A549 (cell line): ENCODE results near the gene RPLP2. TPM values are rescaled to one million over a fixed set of nuclear protein-coding genes. Genes with fewer than 3 reads are reported as not detected.

Experiments
- ATAC-seq, 2 experiments: fragments of 200-7000 bp in 1 of 2; fragments of >200 bp in 1 of 2; cut with Nextera tagmentation in 1 of 2; cut with Tn5 transposase in 1 of 2; 3 replicates each; pipeline versions ENCODE4 v1.8.0 to v1.9.1; 2018 to 2020; ENCODE audit warnings: mild to moderate bottlenecking in 1 of 2, moderate library complexity in 1 of 2
- CTCF ChIA-PET: fragments of 300-600 bp; sonication (Branson Sonifier 250); formaldehyde crosslinking; extraction: SDS; loops from one replicate; lab custom pipeline; 2021; ENCODE audit warnings: antibody characterized with exemption, inconsistent platforms; lab: Yijun Ruan, JAX
- POLR2A ChIA-PET: fragments of 350-600 bp; formaldehyde crosslinking; extraction: SDS; loops from one replicate; lab custom pipeline; 2021; ENCODE audit warnings: antibody characterized with exemption, inconsistent platforms; lab: Yijun Ruan, JAX
- DNase-seq, 2 experiments: peaks; one replicate each; pipeline versions ENCODE4 v3.0.0 to v3.0.0-alpha.2; 2011 to 2016; ENCODE audit warnings: low read depth in 1 of 2, low spot score in 1 of 2
- FAIRE-seq: peaks from 2 replicates; lab custom pipeline; 2011; peaks lifted over from hg19 to GRCh38; lab: Jason Lieb, UNC
- H3K27ac ChIP-seq, 2 experiments: fragments of >200 bp; sonication (Bioruptor Twin); formaldehyde crosslinking; 3 replicates each; pipeline ENCODE4 v1.5.1; 2016 to 2017
- H3K4me1 ChIP-seq: fragments of >200 bp; sonication (Bioruptor Twin); formaldehyde crosslinking; 3 replicates; pipeline ENCODE4 v1.6.1; 2016
- H3K4me2 ChIP-seq: fragments of >200 bp; sonication (Bioruptor Twin); formaldehyde crosslinking; 3 replicates; pipeline ENCODE4 v1.6.1; 2016
- H3K4me3 ChIP-seq: fragments of >200 bp; sonication (Bioruptor Twin); formaldehyde crosslinking; 3 replicates; pipeline ENCODE4 v1.5.1; 2016
- H3K9me3 ChIP-seq: fragments of >200 bp; sonication (Bioruptor Twin); formaldehyde crosslinking; 3 replicates; pipeline ENCODE4 v1.6.1; 2016
- ATOH8 ChIP-seq: fragments of 250-450 bp; sonication (Bioruptor Pico); IDR thresholded peaks from 2 replicates; pipeline ENCODE4 v1.5.0; 2020; ENCODE audit warnings: low read depth, mild to moderate bottlenecking, moderate library complexity
- BHLHE40 ChIP-seq: IDR thresholded peaks from 2 replicates; pipeline ENCODE4 v1.6.1; 2012; ENCODE audit warnings: low read depth, low read length, inconsistent platforms
- CHD2 ChIP-seq: fragments of 150-350 bp; IDR thresholded peaks from 2 replicates; pipeline ENCODE4 v1.6.1; 2014; ENCODE audit warnings: low read length; ENCODE audit not compliant: partially characterized antibody
- FOSB ChIP-seq: fragments of 250-450 bp; sonication (Bioruptor Pico); IDR thresholded peaks from 2 replicates; pipeline ENCODE4 v1.5.0; 2020; ENCODE audit warnings: mild to moderate bottlenecking, moderate library complexity
- FOSL2 ChIP-seq, 2 experiments: fragments of 450-650 bp in 1 of 2; fragments of >200 bp in 1 of 2; sonication (Bioruptor Twin) in 1 of 2; formaldehyde crosslinking; IDR thresholded peaks; 2 replicates each; pipeline versions ENCODE4 v1.5.0 to v1.6.1; 2016 to 2020; ENCODE audit warnings: mild to moderate bottlenecking in 1 of 2, moderate library complexity in 1 of 2
- GATA3 ChIP-seq: IDR thresholded peaks from 2 replicates; pipeline ENCODE4 v1.6.1; 2012; ENCODE audit warnings: borderline replicate concordance
- HOXA7 ChIP-seq: fragments of 250-450 bp; sonication (Bioruptor Pico); IDR thresholded peaks from 2 replicates; pipeline ENCODE4 v1.5.0; 2020; ENCODE audit warnings: mild to moderate bottlenecking, moderate library complexity
- HOXB13 ChIP-seq: fragments of 250-450 bp; sonication (Bioruptor Pico); IDR thresholded peaks from 2 replicates; pipeline ENCODE4 v1.5.0; 2020; ENCODE audit warnings: low read depth, mild to moderate bottlenecking, moderate library complexity
- MYC ChIP-seq: IDR thresholded peaks from 2 replicates; pipeline ENCODE4 v1.6.1; 2012; ENCODE audit warnings: mild to moderate bottlenecking, inconsistent platforms, low read length, improper control_type of control experiment, borderline replicate concordance
- NFE2L2 ChIP-seq: fragments of 150-350 bp; conservative IDR thresholded peaks from 2 replicates; pipeline ENCODE4 v1.6.1; 2014; ENCODE audit warnings: low read length
- POLR2A ChIP-seq: IDR thresholded peaks from 2 replicates; pipeline ENCODE4 v1.6.1; 2012; ENCODE audit warnings: mild to moderate bottlenecking, low read length
- POLR2AphosphoS2 ChIP-seq: conservative IDR thresholded peaks from 2 replicates; pipeline ENCODE4 v1.6.1; 2012; ENCODE audit warnings: low read length, improper control_type of control experiment, inconsistent platforms
- RARB ChIP-seq: fragments of 250-450 bp; sonication (Bioruptor Pico); IDR thresholded peaks from 2 replicates; pipeline ENCODE4 v1.8.0; 2021; ENCODE audit warnings: mild to moderate bottlenecking, moderate library complexity
- RCOR1 ChIP-seq: fragments of 150-350 bp; IDR thresholded peaks from 2 replicates; pipeline ENCODE4 v1.6.1; 2014; ENCODE audit warnings: antibody characterized with exemption, low read length, low read depth
- REST ChIP-seq: fragments of 200-600 bp; sonication (generic); IDR thresholded peaks from 2 replicates; pipeline ENCODE4 v1.6.1; 2016; ENCODE audit warnings: antibody characterized with exemption, mild to moderate bottlenecking, moderate library complexity
- SMC3 ChIP-seq: fragments of >200 bp; sonication (Bioruptor Twin); formaldehyde crosslinking; IDR thresholded peaks from 3 replicates; pipeline ENCODE4 v1.6.1; 2018; ENCODE audit warnings: inconsistent platforms
- SREBF2 ChIP-seq: fragments of 450-650 bp; IDR thresholded peaks from 2 replicates; pipeline ENCODE4 v1.6.1; 2014; ENCODE audit warnings: mild to moderate bottlenecking, moderate library complexity
- TFCP2L1 ChIP-seq: fragments of 250-450 bp; sonication (Bioruptor Pico); IDR thresholded peaks from 2 replicates; pipeline ENCODE4 v1.5.0; 2021; ENCODE audit warnings: mild to moderate bottlenecking
- TP53 ChIP-seq: fragments of 250-450 bp; sonication (Bioruptor Pico); IDR thresholded peaks from 2 replicates; pipeline ENCODE4 v1.5.0; 2021; ENCODE audit warnings: mild to moderate bottlenecking, moderate library complexity
- ZC3H11A ChIP-seq: fragments of 450-650 bp; IDR thresholded peaks from 2 replicates; pipeline ENCODE4 v1.6.1; 2014; ENCODE audit warnings: antibody characterized with exemption, mild to moderate bottlenecking
- ZSCAN20 ChIP-seq: fragments of 250-450 bp; sonication (Bioruptor Pico); IDR thresholded peaks from 2 replicates; pipeline ENCODE4 v1.8.0; 2022; ENCODE audit warnings: mild to moderate bottlenecking, moderate library complexity
- WGBS: methylation state at CpG from one replicate; pipeline ENCODE4 v1.1.6; 2017; ENCODE audit errors: missing lambda C conversion rate; 5-methylcytosine and 5-hydroxymethylcytosine counted together
- polyA plus RNA-seq, 4 experiments: library from polyadenylated mRNA; depleted of rRNA in 3 of 4; stranded (reverse); fragments of >200 nt; fragmentation: RNase III in 1 of 4; extraction: RNeasy Plus Mini Kit Qiagen cat#74134 plus additional on column Dnase treatment in 1 of 4; gene quantifications; 2 replicates in 3 of 4; 3 replicates in 1 of 4; pipeline ENCODE4 v1.2.3, GENCODE V29; 2011 to 2017
- TF ChIP-seq, protein P1 (sequence below): fragments of >200 bp; sonication (Bioruptor Twin); formaldehyde crosslinking; IDR thresholded peaks from 3 replicates; pipeline ENCODE4 v1.5.1; 2016
- TF ChIP-seq, protein P2 (sequence below): fragments of >200 bp; sonication (Bioruptor Twin); formaldehyde crosslinking; IDR thresholded peaks from 2 replicates; pipeline ENCODE4 v1.6.1; 2016
- TF ChIP-seq, protein P3 (sequence below): IDR thresholded peaks from 2 replicates; pipeline ENCODE4 v1.6.1; 2012
- TF ChIP-seq, protein P4 (sequence below): IDR thresholded peaks from 2 replicates; pipeline ENCODE4 v1.6.1; 2012

Gene RPLP2
- polyA plus RNA-seq, 2 of the 4 experiments (the other 2 are of a cell fraction) = 1,493 to 2,508 TPM

- TF ChIP-seq, protein P1, sequence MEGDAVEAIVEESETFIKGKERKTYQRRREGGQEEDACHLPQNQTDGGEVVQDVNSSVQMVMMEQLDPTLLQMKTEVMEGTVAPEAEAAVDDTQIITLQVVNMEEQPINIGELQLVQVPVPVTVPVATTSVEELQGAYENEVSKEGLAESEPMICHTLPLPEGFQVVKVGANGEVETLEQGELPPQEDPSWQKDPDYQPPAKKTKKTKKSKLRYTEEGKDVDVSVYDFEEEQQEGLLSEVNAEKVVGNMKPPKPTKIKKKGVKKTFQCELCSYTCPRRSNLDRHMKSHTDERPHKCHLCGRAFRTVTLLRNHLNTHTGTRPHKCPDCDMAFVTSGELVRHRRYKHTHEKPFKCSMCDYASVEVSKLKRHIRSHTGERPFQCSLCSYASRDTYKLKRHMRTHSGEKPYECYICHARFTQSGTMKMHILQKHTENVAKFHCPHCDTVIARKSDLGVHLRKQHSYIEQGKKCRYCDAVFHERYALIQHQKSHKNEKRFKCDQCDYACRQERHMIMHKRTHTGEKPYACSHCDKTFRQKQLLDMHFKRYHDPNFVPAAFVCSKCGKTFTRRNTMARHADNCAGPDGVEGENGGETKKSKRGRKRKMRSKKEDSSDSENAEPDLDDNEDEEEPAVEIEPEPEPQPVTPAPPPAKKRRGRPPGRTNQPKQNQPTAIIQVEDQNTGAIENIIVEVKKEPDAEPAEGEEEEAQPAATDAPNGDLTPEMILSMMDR = peak; percentile 45; the same call in 2 of the 3 replicates
- no peak for TF ChIP-seq ZSCAN20 (CRISPR knock-in tag)
- no peak for TF ChIP-seq GATA3
Measured at GRCh38 chr11:839875-840617, 30.3 kb downstream of the RPLP2 start (continued).

DNA sequence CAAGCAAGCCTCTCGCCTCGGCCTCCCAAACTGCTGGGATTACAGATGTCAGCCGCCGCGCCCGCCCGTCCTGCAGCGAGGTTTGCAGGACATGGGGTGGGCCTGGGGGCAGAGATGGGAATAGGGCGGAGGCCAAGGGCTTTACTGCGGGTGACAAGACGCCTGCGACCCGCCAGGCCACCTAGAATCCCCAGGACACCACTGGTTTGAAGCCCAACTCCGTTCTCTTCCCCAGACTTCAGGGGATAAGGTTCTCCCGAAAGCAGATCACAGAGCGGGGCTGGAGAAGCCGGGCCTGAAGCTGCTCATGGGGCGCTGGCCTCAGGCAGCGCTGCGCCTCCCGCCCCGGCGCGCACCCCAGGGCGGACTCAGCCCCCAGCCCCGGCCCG is 32.2 kb downstream of the RPLP2 start:
- no peak for ATAC-seq
- WGBS = 4% methylated on average over 21 of the region's 27 CpGs
- no peak for DNase-seq

DNA sequence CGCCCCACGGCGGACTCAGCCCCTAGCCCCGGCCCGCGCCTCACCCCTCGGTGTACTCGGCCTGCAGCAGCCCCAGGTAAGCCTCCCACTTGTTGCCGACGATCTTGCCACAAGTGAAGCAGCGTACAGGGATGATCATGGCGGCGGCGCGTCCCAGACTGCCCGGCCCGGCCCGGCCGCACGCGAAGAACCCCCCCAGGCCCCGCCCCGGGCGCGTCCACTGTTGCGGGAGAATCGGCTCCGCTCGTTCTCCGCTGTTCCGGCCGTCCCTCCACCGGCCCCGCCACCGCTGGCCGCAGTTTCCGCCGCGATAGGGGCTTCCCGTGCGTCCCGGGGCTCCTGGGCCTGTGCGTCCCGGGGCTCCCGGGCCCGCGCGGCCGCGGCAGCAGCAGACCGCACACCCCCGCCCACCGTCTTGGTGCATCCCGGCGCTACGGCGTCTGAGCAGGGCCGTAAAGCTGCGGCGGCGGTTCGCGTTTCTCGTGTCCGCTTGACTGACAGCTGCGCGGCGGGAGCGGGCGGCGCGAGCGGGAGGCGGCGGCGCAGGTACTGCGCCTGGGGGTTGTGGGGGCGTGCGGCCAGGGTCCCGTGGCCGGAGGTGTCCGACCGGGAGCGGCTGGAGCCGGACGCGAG is 32.7 kb downstream of the RPLP2 start, which contains the start of the genes POLR2L and TSPAN4:
Gene POLR2L, minus strand, starts transcription at position 160 of the 633 bp plus-strand sequence. Its CDS starts 21 bp downstream, at position 139.
Gene TSPAN4, plus strand, starts transcription at position 483 of the 633 bp plus-strand sequence. CDS start 7,453 bp downstream, outside the sequence.
- DNase-seq = peak in 1 of 2 experiments; percentile 94
- CTCF ChIA-PET = interaction anchor here (1.0 to 1.5 kb wide), 2 partner anchors 12 to 209 kb away, joined by 4 to 6 read pairs; no protein-coding TSS in a partner anchor
- no peak for TF ChIP-seq SREBF2
- no peak for TF ChIP-seq MYC
- no peak for TF ChIP-seq NFE2L2
- TF ChIP-seq RARB (CRISPR knock-in tag) = no peak
- TF ChIP-seq SMC3 = no peak
- TF ChIP-seq POLR2AphosphoS2 = peak; percentile 98
- TF ChIP-seq FOSL2 (IDR thresholded peaks at IDR 0.05) = no peak
- TF ChIP-seq FOSL2 (CRISPR knock-in tag; IDR thresholded peaks at IDR 0.05) = no peak
- peak; percentile 98 for TF ChIP-seq POLR2A
- no peak for TF ChIP-seq RCOR1
- no peak for TF ChIP-seq ZSCAN20 (CRISPR knock-in tag)
- no peak for TF ChIP-seq TP53
- no peak; the same call in 1 of the 2 replicates for TF ChIP-seq REST
- TF ChIP-seq, protein P2, sequence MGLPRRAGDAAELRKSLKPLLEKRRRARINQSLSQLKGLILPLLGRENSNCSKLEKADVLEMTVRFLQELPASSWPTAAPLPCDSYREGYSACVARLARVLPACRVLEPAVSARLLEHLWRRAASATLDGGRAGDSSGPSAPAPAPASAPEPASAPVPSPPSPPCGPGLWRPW = no peak
- no peak for TF ChIP-seq ATOH8
- no peak for TF ChIP-seq ZC3H11A
- TF ChIP-seq TFCP2L1 (CRISPR knock-in tag) = no peak
- peak; percentile 45 for TF ChIP-seq BHLHE40
- TF ChIP-seq HOXB13 = no peak
- peak; percentile 84 for TF ChIP-seq GATA3
- TF ChIP-seq, protein P3, sequence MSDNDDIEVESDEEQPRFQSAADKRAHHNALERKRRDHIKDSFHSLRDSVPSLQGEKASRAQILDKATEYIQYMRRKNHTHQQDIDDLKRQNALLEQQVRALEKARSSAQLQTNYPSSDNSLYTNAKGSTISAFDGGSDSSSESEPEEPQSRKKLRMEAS = peak; percentile 91
- TF ChIP-seq, protein P4, sequence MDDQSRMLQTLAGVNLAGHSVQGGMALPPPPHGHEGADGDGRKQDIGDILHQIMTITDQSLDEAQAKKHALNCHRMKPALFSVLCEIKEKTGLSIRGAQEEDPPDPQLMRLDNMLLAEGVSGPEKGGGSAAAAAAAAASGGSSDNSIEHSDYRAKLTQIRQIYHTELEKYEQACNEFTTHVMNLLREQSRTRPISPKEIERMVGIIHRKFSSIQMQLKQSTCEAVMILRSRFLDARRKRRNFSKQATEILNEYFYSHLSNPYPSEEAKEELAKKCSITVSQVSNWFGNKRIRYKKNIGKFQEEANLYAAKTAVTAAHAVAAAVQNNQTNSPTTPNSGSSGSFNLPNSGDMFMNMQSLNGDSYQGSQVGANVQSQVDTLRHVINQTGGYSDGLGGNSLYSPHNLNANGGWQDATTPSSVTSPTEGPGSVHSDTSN = peak; percentile 94

More for the DNA sequence above, 32.2 kb downstream of the RPLP2 start:
- H3K27ac ChIP-seq = peak overlapping the region; percentile 99
- peak overlapping the region; percentile 92 for H3K4me2 ChIP-seq
- peak; percentile 91 for TF ChIP-seq TFCP2L1 (CRISPR knock-in tag)
- TF ChIP-seq RARB (CRISPR knock-in tag) = peak; percentile 35; the same call in 1 of the 2 replicates
- no peak for TF ChIP-seq SMC3
- TF ChIP-seq POLR2AphosphoS2 = peak; percentile 96; the same call in 1 of the 2 replicates
- no peak for TF ChIP-seq CHD2
- TF ChIP-seq HOXA7 (CRISPR knock-in tag) = peak; percentile 42; the same call in 1 of the 2 replicates
- TF ChIP-seq FOSB = 0 out of 2 replicates have a peak, but pooled peaks have one; percentile 23
- CTCF ChIA-PET = interaction anchor here (1.1 kb wide), 1 partner anchor 20 kb away, joined by 3 read pairs; no protein-coding TSS in a partner anchor
- H3K9me3 ChIP-seq = no peaks in the 10 kb centered on the region
- peak overlapping the region; percentile 100 for H3K4me3 ChIP-seq
- POLR2A ChIA-PET = interaction anchor here (3.9 kb wide), 1 partner anchor 9 kb away, joined by 47 read pairs; the partner anchor contains the start of gene CD151
- peaks cover 63% of the 10 kb centered on the region for H3K4me1 ChIP-seq
- no peak for FAIRE-seq

More for the DNA sequence above, 32.7 kb downstream of the RPLP2 start, which contains the start of the genes POLR2L and TSPAN4:
- ATAC-seq (peak; percentile 0 to 1; a peak in 1 of 6 replicates), FAIRE-seq (no peak)
- Histone ChIP-seq H3K4me1 (peaks cover 63% of the 10 kb centered on the region), H3K27ac (peak within 1 kb of the TSS; percentile 99), H3K4me3 (peak within 1 kb of the TSS; percentile 100), H3K4me2 (peak within 1 kb of the TSS; percentile 92), H3K9me3 (no peaks in the 10 kb centered on the region)
- POLR2A ChIA-PET = interaction anchor here (0.7 to 3.9 kb wide), 5 partner anchors 9 to 33 kb away, joined by 3 to 47 read pairs (median 7); partner anchors contain the start of genes CD151, PNPLA2 and RPLP2
- WGBS = under 1% methylated on average over 19 of the region's 87 CpGs
